ENCODE data around the gene CYP1B1. TPM values are rescaled to one million over a fixed set of nuclear protein-coding genes. Genes with fewer than 3 reads are reported as not detected.

The CYP1B1 gene
- total and polyA plus RNA-seq, 2 of the 13 experiments (the other 11 are each of a cell fraction or from before 2014, with no cell fraction given), result not detected

- in situ Hi-C loops (cut with HindIII; ENCODE audit: extremely low pct_ligation_motif_present, low pct_unique_long_range_greater_than_20kb), result no loop called here
- FAIRE-seq, result no peak
These were observed 45.5 kb upstream of the CYP1B1 start for GRCh38 chr2:38121481-38121880.

More at GRCh38 chr2:38121481-38121880, 45.5 kb upstream of the CYP1B1 start:
- BruUV-seq (replicated peaks), result no TSS peak
- H3K9me3 ChIP-seq (ENCODE audit: low read length), result peaks cover 8% of the 10 kb centered on the region; the same call in 1 of the 2 replicates
- no peak overlapping the region for H3K9ac ChIP-seq (ENCODE audit: insufficient read depth, low read depth, low read length)
- no peak overlapping the region for H3K27ac ChIP-seq (ENCODE audit: extremely low read length, insufficient read depth, low read length)
- no peak overlapping the region for H2AFZ ChIP-seq (ENCODE audit: low read length)
- 4% methylated on average over 2 of the region's 2 CpGs for WGBS (ENCODE audit: low lambda C conversion rate)
- intact Hi-C loops (cut with micrococcal nuclease; ENCODE audit: unreplicated experiment), result no loop called here
- no peak overlapping the region for H3K4me3 ChIP-seq (replicated peaks in 1 of 3; ENCODE audit: insufficient read depth in 1 of 3, low read depth in 2 of 3, low read length in 3 of 3)
- H3K79me2 ChIP-seq (ENCODE audit: insufficient read depth, low read length), result no peaks in the 10 kb centered on the region
- no peaks in the 10 kb centered on the region for H3K4me1 ChIP-seq (ENCODE audit: insufficient read depth, low read length)
- ChIA-PET POLR2A (no interaction called here), CTCF (ENCODE audit: low intra/inter-chr PET ratio, low total read pairs) (no interaction called here)
- no peaks in the 10 kb centered on the region for H3K36me3 ChIP-seq (replicated peaks in 1 of 2; ENCODE audit: control insufficient read depth in 1 of 2, insufficient read depth in 2 of 2, low read length in 2 of 2)
- H3K4me2 ChIP-seq (ENCODE audit: low read depth, low read length), result no peak overlapping the region
- DNase-seq (ENCODE audit: low spot score) (no peak), ATAC-seq (no peak)
- peaks cover 0 to 15% of the 10 kb centered on the region in 2 experiments; a peak in 3 of 5 replicates for H3K27me3 ChIP-seq (ENCODE audit: control insufficient read depth in 1 of 2, insufficient read depth in 2 of 2, low read length in 2 of 2)
- TF ChIP-seq PITX1 (CRISPR knock-in tag; IDR thresholded peaks at IDR 0.05), result no peak
- no peak for TF ChIP-seq ZNF776 (CRISPR knock-in tag; IDR thresholded peaks at IDR 0.05)
- no peak for TF ChIP-seq NFYB (CRISPR knock-in tag; IDR thresholded peaks at IDR 0.05)
- no peak for TF ChIP-seq ETV5 (CRISPR knock-in tag; IDR thresholded peaks at IDR 0.05; ENCODE audit: borderline replicate concordance)
- TF ChIP-seq NR1H2 (CRISPR knock-in tag; IDR thresholded peaks at IDR 0.05; ENCODE audit: borderline replicate concordance, low read depth), result no peak
- no peak for TF ChIP-seq TFDP2 (CRISPR knock-in tag; IDR thresholded peaks at IDR 0.05)
- no peak for TF ChIP-seq ZNF768 (CRISPR knock-in tag; IDR thresholded peaks at IDR 0.05)
- TF ChIP-seq ETV6 (CRISPR knock-in tag; conservative IDR thresholded peaks at IDR 0.05), result no peak
- no peak for TF ChIP-seq ZNF468 (CRISPR knock-in tag; IDR thresholded peaks at IDR 0.05)
- no peak for TF ChIP-seq FIP1L1 (IDR thresholded peaks at IDR 0.05; ENCODE audit: borderline replicate concordance, insufficient read depth, low read depth, low read length)
- TF ChIP-seq ZNF317 (CRISPR knock-in tag; IDR thresholded peaks at IDR 0.05), result no peak
- no peak for TF ChIP-seq IKZF4 (CRISPR knock-in tag; IDR thresholded peaks at IDR 0.05; ENCODE audit: borderline replicate concordance, low read depth, not compliant biosample characterization)
- TF ChIP-seq CHD4 (IDR thresholded peaks at IDR 0.05; ENCODE audit: borderline replicate concordance, low read length), result no peak
- no peak for TF ChIP-seq ZNF512B (CRISPR knock-in tag; IDR thresholded peaks at IDR 0.05; ENCODE audit: borderline replicate concordance)
- TF ChIP-seq ZSCAN29 (CRISPR knock-in tag; conservative IDR thresholded peaks at IDR 0.05), result no peak
- H4K20me1 ChIP-seq (ENCODE audit: insufficient read depth, low read length), result no peaks in the 10 kb centered on the region
